Stimulated activated CD4-positive, alpha-beta T cell treated with anti-CD3 and anti-CD28 coated beads, TNF-alpha, amount 100 ng/mL, for 1 hour (primary cell): ENCODE results near the gene TUSC2.

Source experiments
- DNase-seq, 3 donors: peaks; one replicate each; pipeline ENCODE4 v3.0.0-alpha.2; 2020; ENCODE audit warnings: low read depth in 3 of 3, low spot score in 1 of 3

TUSC2 gene

GRCh38 chr3:50275141-50275995, 52.7 kb downstream of the TUSC2 start:
- no peak for DNase-seq
